ENCODE results near the gene ARHGEF11. TPM values are rescaled to one million over a fixed set of nuclear protein-coding genes. Genes with fewer than 3 reads are reported as not detected.
"Not testable (repeated sequence)": the region's sequence is repeated elsewhere in the genome, so short reads cannot be mapped to it uniquely, and the experiment has no call there.

ARHGEF11 gene
- total RNA-seq, 1 donor from 2014 or later, result 40.5 TPM

DNA sequence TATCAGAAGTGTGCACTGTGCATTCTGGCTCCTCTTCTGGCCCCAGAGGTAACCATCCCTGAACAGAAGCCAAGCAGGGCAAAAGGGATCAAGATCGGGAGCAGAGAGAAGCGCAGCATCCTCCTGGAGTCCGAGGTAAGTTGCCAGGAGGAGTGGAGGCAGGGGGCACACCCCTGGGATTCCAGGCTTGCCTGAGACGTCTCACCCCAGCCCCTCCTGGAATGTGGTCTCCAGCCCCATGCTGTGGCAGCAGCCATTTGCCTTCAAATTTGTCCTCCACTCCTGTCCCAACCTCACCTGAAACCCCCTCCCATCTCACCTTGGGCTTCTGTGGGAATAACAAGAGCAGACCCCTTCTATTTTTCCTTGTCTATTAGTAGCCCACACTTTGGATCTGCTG is 115.1 kb downstream of the ARHGEF11 start:
- DNase-seq (ENCODE audit: low spot score), result no peak

GRCh38 chr1:156929596-156930238 is 115.8 kb downstream of the ARHGEF11 start:
- no peak for DNase-seq (ENCODE audit: low spot score)

DNA sequence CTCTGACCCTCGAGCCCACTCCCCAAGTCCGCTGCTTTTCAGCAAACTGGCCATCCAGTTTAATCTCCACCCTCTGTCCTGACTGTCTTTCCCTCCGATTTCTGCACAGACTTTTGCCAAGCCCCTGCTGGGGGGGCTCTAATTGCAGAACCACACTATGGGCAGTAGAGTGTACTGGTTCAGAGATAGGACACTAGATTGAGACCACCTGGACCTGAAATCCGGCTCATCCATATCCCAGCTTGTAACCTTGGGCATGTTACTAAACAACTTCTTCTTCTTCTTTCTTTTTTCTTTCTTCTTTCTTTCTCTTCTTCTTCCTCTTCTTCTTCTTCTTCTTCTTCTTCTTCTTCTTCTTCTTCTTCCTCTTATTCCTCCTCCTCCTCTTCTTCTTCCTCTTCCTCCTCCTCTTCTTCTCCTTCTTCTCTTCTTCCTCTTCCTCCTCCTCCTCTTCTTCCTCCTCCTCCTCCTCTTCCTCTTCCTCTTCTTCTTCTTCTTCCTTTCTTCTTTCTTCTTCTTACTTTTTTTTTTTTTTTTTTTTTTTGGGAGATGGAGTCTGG is 117.4 kb downstream of the ARHGEF11 start:
- DNase-seq (ENCODE audit: low spot score), result no peak

DNA sequence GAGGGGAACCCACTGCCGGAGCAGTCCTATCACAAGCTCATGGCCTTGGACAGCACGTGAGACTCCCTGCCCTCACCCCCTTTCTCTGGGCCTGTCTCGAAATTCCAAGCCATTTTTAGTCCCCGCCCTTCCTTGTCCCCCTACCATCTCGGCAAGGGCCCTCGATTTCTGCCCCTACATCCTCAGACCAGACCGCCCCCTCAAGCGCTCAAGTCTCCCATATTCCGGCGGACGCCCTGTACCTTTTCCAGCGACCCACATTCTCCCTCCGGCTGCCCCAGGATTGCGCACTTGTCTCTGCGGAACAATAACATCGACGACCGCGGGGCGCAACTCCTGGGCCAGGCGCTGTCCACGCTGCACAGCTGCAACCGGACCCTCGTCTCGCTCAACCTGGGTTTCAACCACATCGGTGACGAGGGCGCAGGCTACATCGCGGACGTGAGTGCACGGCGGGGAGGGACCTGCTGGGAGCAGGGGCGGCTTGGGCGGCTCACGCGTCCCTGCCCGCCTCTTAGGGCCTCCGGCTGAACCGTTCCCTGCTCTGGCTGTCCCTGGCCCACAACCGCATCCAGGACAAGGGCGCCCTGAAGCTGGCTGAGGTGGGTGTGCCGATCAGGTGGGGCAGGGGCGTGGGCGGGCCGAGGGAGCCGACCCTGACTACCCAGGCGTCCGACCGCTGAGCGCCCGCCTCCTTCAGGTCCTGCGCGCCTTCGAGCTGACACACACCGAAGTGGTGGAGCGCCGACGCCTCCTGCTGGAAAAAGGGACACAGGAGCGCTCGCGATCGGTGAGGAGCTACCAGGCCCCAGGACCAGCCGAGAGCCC is 118.1 kb downstream of the ARHGEF11 start:
- peak; percentile 62 for DNase-seq (ENCODE audit: low spot score)

DNA sequence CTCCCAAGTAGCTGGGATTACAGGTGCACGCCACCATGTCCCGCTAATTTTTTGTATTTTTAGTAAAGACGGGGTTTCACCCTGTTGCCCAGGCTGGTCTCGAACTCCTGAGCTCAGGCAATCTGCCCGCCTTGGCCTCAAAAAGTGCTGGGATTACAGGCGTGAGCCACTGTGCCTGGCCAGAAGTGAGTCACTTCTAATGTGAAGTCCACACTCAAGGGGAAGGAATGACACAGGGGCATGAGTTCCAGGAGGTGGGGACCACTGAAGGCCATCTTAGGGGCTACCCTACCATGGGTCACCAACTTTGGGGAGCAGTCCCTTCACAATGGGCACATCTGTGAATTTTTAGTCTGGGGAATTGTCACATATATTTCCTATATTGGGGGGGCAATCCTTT is 118.8 kb downstream of the ARHGEF11 start:
- not testable (repeated sequence) for DNase-seq (ENCODE audit: low spot score)

- peak; percentile 65 for DNase-seq (ENCODE audit: low spot score)
Observed at GRCh38 chr1:156926175-156926574, 119.4 kb downstream of the ARHGEF11 start.

DNA sequence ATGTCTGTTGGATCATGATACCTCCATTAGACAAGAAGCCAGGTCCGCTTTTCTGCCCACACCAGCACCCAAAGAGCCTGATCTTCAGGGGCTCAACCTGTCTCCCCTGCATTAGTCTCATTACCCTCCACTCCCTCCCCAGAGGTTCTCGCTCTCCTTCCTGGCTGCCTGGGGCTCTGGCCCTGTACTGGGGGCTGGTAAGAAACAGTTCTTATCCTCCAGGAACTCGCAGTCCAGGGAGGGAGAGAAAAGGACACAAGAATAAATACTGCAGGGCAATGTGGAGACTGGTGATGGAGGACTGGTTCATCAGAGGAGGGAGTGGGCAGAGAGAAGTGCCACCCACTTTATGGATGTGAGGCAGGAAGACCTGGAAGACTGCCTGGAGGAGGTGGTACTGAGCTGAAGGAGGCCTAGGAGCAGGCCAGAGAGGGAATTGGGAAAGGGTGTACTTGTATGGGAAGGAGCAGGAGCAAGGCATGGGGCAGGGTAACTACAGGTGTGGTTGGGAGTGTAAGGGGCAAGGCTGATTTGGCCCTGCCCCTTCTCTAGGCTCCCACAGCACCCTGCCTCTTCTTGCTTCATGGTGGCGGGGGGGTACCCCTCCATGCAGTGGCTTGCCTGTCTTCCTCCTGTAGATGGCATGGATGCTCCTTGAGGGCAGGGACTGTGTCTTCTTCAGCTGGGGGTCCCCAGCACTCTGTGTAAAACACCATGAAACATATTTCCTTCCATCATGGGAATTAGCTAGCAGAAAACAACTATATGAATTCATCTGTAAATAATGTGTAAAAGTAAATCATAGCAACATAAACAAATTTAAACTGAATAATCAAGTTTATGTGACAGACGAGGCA is 120.2 kb downstream of the ARHGEF11 start:
- DNase-seq (ENCODE audit: low spot score), result no peak

DNA sequence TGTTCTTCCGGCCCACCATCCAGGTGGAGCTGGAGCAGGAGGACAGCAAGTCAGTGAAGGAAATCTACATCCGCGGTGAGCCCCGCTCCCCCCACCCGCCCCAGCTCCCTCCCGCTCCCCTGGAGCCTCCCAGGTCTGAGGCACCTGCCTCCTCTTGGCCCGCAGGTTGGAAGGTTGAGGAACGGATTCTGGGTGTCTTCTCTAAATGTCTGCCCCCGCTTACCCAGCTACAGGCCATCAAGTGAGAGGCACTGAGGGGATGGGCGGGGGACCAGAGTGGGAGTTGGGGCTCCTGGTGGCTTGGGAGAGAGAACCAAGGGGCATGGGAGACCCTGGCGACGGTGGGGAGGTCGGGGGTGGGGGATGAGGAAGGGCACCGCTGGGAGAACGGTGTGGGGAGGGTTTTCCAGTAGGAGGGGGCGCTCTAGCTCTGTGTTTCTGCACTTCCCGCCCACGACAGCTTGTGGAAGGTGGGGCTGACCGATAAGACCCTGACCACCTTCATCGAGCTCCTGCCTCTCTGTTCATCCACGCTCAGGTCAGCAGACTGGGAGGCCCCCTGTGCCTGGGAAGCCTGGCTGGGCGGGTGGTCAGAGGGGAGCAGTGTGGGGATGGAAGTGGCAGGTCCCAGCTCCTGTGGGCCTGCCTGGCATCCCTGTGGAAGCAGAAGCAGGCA is 120.9 kb downstream of the ARHGEF11 start:
- no peak for DNase-seq (ENCODE audit: low spot score)

GRCh38 chr1:156923670-156924477 is 121.7 kb downstream of the ARHGEF11 start:
- no peak for DNase-seq (ENCODE audit: low spot score)

GRCh38 chr1:156922986-156923669 is 122.4 kb downstream of the ARHGEF11 start:
- DNase-seq (ENCODE audit: low spot score), result no peak

- no peak for DNase-seq (ENCODE audit: low spot score)
Observed at GRCh38 chr1:156921053-156921529, 124.5 kb downstream of the ARHGEF11 start.

GRCh38 chr1:156920233-156921052 is 125.1 kb downstream of the ARHGEF11 start, which contains the start of gene LRRC71:
LRRC71 (plus strand) TSS chr1:156920632; CDS start chr1:156920804, 172 bp downstream.
- DNase-seq (ENCODE audit: low spot score), result peak; percentile 69

GRCh38 chr1:156914440-156914856 is 131.1 kb downstream of the ARHGEF11 start:
- DNase-seq (ENCODE audit: low spot score), result no peak

DNA sequence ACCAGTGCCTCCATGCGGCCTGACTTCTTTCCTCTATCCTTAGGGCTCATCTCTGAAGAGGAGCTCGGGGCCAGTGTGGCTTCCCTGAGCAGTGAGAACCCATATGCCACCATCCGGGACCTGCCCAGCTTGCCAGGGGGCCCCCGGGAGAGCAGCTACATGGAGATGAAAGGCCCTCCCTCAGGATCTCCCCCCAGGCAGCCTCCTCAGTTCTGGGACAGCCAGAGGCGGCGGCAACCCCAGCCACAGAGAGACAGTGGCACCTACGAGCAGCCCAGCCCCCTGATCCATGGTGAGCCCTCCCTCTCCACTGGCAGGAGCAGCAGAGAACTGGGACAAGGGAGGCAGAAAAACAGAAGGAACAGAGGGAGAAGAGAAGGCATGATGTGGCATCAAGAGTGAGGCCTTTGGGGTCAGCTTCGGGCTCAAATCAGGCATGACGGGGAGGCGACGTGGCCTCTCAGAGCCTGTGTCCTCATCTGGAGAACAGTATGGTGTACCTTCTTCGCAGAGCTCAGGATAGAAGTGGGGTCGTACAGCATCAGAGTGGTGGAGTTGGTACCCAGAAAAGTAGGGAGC is 131.6 kb downstream of the ARHGEF11 start:
- no peak for DNase-seq (ENCODE audit: low spot score)

DNA sequence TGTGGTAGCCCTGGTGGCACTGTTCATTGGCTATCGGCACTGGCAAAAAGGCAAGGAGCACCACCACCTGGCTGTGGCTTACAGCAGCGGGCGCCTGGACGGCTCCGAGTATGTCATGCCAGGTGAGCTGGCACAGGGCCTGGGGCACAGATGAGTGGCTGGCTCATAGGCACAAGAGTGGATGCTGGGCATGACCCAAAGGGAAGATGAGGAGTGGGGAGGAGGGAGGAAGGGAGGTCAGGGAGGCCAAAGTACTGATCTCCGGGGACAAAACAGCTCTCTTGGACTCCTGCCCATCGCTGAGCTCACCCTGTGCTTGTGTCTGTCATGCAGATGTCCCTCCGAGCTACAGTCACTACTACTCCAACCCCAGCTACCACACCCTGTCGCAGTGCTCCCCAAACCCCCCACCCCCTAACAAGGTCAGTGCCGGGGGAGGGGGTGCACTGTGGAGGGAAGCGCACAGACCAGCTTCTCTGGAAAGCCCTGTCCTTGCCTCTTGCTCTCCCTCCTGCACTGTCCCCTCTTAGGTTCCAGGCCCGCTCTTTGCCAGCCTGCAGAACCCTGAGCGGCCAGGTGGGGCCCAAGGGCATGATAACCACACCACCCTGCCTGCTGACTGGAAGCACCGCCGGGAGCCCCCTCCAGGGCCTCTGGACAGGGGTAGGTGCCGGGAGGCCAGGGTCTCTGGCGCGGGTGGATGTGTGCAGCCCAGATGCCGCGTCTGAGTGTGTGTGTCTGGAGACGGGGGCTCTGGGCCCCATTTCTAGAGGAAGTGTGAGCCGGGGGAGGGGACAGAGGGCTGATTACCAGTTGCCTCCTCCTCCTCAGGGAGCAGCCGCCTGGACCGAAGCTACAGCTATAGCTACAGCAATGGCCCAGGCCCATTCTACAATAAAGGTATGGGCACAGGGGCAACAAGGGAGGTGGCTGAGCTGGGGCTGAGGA is 132.4 kb downstream of the ARHGEF11 start:
- DNase-seq (ENCODE audit: low spot score), result no peak

- DNase-seq (ENCODE audit: low spot score), result no peak
Observed at GRCh38 chr1:156912310-156912709, 133.2 kb downstream of the ARHGEF11 start.

Measured in mucosa of gallbladder (tissue), 1 donor.